CD4-positive, alpha-beta T cell treated with Interleukin-2 at 100 ng/mL for 4 hours (primary cell): ENCODE results near the gene SLC1A2.

Source experiments
- DNase-seq: peaks from one replicate; pipeline ENCODE4 v3.0.0-alpha.2; 2020; ENCODE audit warnings: low spot score

The SLC1A2 gene

DNA sequence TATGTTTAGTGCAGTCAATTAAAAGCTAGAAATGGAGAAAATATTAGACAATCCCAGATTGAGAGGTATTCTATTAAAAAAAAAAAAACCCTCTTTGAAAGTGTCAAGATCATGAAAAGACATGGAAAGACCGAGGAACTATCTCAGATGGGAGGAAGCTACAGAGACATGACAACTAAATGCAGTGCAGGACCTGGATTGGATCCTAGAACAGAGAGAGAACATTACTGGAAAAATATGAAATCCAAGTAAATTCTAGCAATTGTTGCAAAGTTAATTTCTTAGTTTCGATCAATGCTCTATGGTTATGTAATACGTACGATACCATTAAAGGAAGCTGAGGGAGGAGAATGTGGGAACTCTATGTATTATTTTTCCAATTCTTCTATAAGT lies 43.2 kb downstream of the SLC1A2 start:
- DNase-seq, result no peak

DNA sequence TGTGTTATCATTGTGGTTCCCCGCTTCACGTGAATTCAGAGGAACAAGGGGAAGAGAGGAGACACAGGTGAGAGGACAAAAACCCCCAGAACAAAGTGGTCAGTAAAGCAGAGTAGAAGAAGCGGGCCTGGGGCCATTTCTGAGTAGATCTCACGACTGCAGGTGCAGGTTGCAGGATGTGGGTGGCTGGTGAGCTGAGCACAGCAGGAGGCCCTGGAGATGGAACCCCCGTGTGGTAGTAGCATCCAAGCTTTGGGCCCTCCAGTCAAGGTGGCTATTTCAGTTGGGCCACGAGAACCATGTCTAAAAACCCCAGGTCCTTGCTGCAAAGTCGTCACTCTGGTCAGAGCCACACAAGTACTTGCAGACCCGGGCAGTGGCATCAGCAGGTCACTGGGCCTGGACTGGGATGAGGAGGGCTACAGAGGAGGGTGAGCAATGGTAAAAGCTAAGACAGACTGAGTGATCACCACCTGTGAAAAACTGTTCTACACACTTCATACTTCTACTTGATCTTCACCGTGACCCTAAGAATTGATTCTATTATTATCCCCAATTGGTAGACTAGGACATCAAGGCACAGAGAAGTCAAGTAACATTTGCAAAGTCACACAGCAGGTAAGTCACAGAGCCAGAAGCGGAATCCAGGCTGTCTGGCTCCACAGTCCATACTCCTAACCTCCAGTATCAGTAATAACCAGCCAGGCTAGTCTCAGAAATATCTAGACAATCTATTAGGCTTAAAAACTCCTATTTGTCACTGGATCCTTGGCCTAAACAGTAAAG lies 43.8 kb downstream of the SLC1A2 start:
- no peak for DNase-seq

DNA sequence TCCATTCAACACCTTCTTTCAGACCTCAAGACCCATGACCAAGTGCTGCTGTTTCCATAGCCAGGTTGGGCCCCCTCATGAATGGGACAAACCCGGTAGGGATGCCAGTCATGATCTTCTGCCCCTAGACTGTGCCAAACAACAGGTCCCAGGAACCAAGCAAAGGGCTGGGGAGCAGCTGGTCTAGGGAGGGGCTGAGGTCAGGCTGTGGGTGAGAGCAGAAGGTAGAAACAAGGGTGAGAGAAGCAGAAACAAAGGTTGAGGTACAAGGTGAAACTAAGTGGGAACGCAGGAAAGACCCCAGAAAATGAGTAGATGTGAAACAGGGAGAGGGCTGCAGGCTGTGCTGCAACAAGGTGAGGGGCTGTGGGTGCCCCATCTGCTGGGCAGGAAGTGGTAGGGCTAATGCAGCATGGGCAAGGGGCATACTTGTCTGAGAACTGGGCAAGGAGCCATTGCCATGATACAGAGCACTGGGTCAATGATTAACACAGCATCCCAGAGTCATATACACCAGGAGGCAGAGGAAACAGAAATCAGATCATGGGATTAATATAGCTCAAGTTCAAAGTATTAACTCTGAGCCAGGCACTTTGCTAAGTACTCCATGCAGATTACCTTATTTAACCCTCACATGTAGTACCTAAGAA lies 45.9 kb downstream of the SLC1A2 start:
- no peak for DNase-seq

DNA sequence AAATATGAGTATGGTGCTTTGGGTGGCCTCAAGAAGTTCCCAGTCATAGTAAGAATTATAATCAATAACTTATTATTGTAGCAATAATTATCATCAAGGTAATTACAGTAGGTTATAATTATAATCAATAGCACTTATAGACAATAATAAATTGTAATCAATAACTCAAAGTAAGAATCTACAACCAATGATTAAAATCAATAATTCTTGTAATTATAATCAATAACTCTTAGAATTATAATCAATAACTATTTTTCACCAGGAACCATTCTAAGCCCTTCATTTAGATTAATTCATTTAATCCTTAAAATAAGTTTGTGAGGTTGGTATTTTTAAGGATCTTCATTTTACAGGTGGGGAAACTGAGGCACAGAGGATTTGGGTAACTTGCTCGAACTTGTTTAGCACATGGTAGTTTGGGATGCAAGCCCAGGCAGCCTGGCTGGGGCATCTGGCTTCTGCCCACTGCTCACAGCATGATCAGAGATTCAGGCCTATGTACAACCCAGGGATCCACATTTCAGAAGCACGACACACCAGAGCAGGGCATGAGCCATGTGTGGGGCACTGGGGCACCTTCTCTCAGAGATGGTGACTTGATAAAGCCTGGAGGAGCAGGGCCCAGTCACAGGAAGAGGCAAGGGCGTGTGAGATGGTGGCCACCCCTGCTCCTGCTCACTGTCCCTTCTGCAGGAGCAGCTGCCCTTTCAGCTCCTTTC lies 46.6 kb downstream of the SLC1A2 start:
- no peak for DNase-seq

DNA sequence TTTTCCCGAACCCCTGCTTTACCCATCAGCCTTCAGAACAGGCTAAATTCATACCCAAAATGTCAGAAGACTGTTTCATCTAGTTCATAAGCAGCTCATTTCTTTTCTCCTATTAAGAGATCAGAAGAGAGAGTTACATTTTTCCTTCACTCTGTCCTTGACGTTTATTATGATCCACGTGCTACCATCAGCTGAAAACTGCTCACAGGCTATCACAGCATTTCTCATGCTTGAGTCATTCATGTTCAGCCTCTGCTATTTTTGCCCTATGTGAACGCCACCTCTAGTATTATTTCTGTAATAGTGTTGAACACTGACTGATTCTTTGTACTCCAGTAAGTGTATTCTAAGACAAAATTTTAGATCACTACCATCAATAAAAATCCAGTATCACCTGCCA lies 51.9 kb downstream of the SLC1A2 start:
- DNase-seq, result no peak

DNA sequence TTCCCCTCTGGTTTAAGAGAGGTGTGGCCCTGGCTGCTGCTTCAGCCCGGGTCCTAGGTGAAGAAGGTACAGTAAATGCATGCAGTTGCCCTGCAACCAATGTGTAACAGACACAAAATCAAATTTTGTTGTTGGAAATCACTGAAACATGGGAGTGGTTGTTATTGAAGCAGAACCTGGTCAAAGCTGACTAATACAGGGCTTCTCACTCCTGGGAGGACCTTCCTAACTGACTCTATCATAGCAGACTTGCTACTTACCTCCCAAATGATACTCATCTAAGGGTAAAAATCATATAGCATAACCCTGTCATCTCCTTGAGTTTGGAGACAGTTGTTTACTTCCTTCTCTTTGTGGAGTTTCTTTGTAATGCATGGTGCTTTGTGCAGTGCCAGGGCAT lies 52.6 kb downstream of the SLC1A2 start:
- DNase-seq, result no peak

DNA sequence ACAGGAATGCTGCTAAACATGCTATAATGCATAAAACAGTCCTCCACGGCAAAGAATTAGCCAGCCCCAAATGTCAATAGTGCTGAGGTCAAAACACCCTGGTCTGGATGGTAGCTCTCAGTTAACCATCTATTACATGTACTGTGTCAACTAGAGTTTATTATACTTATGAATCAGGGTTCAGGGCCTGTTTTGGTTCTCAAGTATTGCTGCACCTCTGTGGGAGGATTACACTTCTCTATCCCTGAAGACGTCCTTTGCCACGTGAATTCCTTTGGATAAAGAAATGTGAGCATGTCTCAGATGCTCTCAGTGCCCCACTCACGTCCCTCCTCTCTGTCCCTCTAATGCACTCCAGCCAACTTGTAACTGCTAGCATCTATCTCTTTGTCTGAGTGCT lies 53.4 kb downstream of the SLC1A2 start:
- no peak for DNase-seq

DNA sequence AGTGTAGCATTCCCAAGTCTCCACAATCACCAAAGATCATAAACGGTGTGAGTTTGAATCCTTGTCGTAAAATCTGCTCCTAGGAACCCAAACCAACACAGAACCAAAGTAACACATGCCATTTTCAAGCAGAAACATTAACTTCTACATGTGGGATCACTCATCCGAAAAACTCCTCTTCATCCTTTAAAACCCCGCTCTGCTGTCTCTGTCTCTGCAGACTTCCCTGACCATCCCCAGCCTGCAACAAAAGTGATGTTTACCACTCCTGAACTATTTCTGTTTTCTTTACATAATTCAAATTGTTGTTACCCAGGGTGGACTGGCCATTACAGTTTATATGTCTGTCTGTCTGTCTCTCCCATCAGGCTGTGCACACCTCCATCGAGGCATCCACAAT lies 54.0 kb downstream of the SLC1A2 start:
- no peak for DNase-seq

DNA sequence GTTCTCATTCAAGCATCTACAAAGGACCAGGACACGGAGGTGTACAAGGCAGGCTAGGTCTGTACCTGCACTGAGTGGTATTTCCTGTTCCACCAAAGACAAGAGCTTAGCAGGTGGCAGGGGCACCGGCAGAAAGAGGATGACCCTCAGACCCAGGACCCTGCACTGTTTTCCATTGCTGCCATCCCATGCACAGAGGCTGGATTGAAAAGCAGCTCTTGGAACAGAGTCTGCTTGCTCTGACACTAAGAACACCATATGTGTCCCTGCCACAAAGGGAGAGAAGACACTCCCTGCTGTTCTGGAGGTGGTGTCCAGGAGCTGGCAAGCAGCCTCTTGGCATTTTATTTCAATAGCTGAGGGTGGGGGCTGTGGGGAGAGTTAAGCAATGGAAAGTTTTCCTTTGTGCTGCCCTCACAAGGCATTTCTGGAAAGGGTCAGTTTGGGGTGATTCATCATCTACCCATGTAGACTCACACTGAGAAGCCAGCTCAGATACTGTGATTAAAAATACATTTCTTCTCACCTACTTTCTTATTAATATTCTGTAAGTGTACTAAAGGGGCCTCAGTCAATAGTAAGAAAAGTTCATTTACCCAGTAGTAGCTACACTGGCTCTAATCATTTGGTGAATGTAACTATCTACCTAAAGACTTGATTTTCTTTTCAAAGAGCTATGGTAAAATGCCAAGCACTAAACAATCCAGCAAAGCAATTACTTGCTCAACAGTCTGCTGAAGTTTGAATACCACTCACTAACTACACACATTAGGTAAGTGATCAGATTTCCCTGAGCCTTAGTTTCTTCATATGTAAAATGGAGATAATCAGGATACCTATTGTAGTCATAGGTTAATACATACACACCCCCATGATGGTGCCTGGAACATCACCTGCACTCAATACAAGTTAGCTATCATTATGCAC lies 55.2 kb downstream of the SLC1A2 start:
- no peak for DNase-seq

DNA sequence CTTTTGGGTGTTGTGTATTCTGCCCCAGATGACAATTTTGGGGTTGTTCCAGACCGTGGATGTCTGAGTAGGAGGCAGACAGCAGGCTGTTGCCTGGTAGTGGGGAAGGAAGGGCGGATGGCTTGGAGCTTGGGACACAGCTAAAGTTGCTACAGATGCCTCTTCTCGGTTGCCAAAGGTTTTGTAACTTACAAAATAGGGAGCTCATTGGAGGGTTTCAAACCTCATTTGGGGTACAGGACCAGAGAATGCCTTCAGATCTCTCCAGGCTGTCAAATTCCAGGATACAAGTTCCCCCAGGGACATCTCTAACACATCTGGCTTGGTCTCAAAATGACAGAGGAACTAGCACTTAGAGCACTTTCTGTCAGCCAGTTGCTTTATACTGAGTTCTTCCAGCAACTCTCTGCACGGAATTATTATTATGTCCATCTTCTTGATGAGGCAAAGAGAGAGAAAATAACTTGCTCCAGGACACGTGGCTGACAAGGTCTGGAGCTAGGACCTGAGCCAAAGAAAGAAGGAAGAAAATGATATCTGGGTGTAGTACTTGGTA lies 56.0 kb downstream of the SLC1A2 start:
- DNase-seq, result no peak

DNA sequence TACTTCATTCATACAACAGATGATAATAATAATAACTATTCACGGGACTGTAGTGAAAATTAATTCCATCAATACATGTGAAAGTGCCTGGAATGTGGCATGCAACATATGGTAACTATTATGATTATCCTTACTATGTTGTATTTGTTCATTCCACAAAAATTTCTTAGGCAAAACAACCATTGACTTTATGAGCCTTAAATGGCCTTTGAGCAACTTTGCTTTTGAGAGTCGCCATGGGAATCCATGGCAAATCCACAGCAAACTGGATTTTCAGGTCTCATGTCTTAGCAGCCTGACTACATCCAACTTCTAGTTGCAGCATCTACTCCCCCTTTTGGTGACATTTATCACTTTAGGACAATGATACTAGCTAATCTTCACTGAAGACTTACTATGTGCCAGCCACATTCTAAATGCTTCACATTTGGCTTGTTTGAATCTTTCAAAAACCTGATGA lies 56.8 kb downstream of the SLC1A2 start:
- DNase-seq, result no peak

DNA sequence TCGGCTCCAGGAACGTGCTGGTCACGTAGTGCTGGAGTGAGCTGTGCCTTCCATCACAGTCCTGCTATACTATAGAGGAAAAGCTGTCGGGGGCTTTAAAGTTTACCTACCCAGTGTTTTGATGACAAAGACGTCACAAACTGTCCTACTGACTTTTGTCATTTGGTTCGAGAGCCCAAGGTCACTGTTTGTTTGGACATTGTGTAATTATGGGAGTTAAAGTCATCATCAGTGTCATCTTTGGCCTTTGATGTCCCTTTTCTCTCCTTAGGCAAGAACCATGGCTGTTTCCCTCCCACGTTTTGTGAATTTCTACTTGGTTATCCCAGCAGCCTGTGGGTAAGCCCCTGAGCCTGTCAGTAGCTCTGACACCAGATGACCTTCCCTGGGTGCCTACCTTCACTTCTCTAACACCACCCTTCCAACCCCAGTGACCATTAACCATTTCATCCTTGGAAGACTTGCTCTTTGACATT lies 59.3 kb downstream of the SLC1A2 start:
- DNase-seq, result no peak

DNA sequence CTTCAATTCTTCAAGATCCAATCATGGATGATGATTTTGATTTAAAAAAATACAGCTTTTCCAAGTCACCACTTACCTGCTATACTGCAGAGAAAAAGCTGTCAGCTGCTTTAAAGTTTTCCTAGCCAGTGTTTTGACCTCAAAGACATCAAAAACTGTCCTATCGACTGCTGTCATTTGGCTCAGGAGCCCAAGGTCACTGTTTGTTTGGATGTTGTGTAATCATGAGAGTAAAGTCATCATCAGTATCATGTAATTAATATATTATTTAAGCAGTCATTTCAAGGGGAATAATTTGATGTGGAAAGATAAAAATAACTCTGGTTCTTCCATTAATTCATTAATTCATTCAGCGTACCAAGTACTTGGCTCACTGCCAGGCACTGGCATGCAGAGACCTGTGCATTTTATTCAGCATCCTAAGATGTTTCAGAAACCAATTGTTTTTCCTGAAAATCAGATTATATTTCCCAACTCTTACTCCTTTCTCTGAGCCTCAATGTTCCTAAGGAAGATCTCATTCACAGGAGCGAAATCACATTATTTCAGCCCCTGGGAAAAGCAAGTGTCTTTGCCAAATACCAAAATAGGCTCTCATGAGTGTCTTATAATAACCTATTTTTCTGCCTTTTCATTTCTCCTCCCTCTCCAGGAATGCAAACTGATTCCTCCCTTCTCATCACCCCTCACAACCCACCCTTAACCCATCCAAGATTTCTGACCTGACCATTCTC lies 59.9 kb downstream of the SLC1A2 start:
- no peak for DNase-seq

DNA sequence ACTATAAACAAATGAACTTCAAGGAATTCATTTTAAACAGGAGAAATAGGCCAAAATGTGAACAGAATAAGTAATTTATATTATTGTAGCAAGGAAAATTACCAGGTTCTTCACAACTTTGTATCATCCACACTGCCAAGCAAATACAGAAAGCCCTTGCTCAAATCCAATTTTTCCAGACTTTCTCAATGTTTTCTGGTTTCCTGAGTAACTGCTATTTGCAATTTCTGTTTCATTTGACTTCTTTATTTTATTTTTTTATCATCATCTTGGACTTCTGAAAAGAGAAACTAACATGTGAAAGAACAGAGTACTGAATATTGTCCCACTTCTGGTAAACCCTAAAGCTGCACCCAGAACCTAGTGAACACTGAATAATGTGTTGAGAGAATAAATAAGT lies 61.0 kb downstream of the SLC1A2 start:
- DNase-seq, result no peak

DNA sequence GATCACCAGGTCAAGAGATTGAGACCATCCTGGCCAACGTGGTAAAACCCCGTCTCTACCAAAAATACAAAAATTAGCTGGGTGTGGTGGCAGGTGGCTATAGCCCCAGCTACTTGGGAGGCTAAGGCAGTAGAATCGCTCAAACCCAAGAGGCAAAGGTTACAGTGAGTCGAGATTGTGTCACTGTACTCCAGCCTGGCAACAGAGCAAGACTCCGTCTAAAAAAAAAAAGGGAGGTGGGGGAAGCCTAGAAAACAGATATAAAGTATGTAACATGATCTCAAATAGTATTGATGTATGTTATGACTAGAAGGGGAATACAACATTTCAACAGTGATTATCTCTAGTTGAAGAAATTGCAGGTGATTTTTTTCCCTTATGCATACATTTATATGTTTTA lies 61.4 kb downstream of the SLC1A2 start:
- no peak for DNase-seq

DNA sequence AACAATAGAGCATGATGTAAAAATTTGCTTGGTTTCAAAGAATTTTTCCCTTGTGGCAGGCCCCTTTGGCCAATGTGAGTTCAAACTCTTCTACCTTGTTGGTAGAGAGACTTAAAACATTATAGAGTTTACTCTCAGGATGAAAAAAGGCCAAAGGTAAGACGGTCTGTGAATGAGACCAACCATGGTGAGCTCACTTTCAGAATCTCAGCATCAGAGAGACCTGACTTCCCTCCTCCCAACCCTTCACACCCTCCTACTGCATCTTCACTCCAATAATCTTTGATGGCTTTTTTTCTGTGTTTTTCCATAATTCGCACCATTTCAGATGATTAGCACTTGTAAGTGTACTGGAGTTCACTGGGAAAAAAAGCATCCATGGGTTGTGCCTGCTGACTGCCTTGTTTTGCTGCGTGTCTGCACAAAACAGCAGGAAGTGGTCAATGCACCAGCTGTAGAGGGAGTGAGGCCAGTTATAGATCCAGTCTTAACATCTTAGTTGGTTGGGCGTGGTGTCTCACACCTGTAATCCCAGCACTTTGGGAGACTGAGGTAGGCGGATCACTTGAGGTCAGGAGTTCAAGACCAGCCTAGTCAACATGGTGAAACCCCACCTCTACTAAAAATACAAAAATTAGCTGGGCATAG lies 64.1 kb downstream of the SLC1A2 start:
- no peak for DNase-seq

DNA sequence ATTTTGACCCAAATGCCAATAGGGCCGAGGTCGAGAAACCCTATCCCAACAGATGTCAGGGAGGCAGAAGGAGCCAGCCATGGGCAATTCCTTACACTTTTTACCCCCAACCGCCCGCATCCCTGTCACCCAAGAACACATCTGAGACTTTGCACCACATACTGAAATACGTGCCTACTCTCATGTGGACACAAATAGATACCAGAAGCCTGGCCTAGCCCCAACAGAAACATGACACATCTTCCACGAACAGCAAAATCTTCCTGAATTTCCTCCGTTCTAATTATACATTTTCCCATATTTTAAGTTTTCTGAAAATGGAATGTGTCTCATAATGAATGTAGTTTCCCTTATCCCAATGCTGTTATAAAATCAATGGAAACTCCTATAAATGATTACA lies 64.7 kb downstream of the SLC1A2 start:
- DNase-seq, result no peak

DNA sequence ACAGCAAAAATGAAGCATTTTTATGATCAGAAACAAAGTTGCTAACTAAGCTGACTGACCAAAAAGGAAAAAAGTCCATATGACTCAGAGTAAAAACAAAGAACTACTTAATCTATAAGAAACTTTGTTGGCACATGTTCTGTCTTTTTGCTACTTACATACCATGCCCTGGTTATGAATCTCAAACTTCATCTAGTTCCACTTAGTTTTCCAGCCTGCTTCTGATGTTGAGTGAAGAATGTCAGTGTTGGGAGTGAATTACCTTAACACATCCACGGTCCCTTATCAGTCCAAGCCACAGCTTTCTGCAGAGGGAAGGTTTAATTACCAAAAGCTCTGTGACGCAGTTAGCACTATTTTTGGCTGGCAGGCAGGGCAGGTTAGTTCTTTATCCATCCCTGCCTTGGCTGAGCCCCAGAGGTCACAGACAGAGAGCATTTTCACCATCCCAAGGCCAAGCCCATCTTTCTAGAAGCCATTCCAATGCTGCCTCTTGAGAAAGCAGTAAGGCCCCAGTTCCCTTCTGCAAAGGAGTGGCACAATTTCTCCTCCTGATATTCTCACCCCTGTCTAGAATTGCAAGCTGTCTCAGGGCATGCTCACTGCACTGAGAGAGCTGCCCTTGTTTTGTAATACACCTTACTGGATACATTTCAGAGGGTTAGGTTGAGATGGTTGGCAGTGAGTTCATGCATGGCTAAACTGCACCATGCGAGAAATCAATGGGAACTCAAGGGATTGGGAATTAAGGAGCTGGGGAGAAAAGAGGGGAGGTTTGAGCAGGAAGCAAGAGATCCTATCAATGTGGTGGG lies 67.1 kb downstream of the SLC1A2 start:
- DNase-seq, result no peak

DNA sequence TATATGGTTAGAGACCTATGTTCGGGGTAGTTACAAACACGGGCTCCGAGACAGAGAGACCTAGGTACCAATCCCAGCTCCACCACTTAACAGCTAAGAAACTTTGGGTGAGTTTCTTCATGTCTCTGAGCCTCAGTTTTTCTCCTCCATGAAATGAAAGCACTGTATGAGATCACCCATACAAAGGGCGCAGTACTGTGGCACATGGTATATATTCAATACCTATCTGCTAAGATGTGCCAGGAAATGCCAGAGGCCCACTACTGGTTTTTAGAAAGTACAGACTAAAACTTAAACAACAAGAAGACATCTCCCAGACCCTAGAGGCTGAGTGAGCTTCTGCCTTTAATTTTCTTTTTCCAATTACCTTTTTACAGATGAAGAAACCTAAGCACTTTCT lies 69.5 kb downstream of the SLC1A2 start:
- DNase-seq, result no peak
